Renal cortical epithelial cell (primary cell): ENCODE data around the gene SMIM27. TPM values are rescaled to one million over a fixed set of nuclear protein-coding genes. Genes with fewer than 3 reads are reported as not detected.

Experiments used
- DNase-seq: peaks from one replicate; pipeline ENCODE4 v3.0.0-alpha.2; 2011; ENCODE audit warnings: low read depth
- total RNA-seq: library from RNA; depleted of rRNA; stranded (reverse); fragments of >200 nt; gene quantifications from 2 replicates; pipeline ENCODE4 v1.2.3, GENCODE V29; 2014

Gene SMIM27
- total RNA-seq, 1 donor from 2014 or later = 2.3 TPM

DNA sequence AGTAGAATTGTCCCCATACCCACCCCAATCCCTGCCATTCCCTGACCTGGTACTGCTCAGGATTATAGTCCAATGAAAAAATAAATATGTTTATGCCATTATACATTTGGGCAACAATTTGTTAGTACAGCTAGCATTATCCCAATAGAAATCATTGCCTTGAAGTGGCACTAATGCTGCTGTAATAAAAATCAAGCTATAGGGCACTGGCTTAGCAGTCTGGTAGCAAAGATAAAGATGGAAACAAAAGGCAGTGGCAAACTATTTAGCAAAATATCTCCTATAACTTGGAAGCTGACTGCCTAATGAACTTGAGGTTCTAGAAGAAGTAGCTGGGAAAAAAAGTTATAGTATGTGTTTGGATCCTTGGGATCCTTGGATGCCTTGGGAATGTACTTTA is 2.5 kb downstream of the SMIM27 start:
- DNase-seq = no peak

DNA sequence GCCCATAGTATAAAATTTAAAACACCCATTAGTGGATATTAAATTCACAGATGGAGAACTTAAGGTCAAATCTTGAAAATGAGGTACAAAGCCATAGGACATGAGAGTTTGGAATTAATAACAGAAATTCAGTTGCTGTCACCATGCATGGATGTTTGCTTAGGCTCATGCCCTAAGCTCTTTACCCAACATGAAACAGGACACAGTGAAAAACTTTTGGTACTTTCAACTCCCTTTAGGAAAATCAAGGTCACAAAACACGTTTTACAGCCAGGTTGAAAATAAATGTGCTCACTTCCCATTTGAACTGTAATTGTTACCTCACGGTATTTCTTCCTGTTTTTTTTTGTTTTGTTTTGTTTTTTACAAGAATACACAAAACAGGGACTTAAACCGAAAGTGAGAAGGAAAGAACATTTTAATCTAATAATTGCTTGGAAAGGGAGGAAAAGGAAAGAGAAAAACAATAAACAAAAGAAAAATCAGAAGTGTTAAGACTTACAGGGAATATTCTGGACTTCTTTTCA is 6.3 kb downstream of the SMIM27 start:
- DNase-seq = no peak

DNA sequence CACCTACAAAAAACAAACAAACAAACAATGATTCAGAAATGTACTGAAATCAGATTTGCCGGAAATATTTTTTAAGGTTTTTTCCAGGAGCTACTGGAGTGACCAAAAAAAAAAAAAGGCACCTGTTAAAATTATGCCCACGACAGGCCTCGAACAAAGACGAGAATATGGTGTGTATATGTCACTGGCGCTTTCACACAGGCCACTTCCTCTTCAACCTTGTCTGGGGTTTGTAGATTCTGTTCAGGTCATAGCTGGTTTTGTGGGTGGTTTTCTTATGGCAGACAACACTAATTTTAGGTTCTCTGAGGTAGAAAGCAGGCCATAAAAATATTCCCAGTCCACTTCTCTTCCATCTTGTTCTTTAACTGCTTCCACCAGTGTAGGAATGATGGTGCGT is 13.8 kb downstream of the SMIM27 start:
- DNase-seq = no peak

DNA sequence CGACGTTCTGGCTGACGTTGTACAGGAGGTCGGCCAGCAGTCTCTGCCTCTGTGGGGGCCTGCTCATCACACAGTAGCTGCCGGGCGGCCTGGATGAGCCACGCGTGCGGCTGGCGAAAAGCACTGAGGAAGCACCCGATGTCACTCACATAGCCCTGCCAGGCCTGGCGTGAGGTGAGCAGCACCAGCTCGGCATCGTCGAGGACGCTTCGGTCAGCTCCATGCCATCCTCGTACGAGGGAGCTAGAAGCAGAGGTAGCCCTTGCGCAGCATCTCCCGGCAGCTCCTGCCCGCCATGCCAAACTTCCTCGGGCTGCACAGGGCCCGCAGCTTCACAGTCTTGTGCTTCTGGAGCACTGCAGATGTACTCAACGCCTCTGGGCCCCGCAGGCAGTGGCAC is 14.6 kb downstream of the SMIM27 start:
- no peak for DNase-seq

DNA sequence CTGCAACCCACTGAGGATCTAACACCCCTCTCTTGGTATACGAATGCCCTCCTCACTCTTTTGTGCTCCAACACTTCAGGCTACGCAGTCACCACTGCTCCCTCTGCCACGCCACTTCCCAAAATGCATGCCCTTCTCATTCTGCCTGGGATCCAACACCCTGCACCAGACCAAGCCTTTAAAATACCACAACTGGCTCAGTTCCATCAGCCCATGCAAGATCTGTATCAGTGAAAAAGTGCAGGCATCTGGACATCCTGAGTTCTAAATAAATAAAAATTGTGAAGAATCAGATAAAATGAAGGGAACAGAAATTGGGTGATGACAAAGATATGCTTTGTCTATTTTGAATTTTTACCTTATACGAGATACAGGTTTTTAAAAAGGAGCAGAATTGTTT is 18.1 kb downstream of the SMIM27 start:
- DNase-seq = no peak

DNA sequence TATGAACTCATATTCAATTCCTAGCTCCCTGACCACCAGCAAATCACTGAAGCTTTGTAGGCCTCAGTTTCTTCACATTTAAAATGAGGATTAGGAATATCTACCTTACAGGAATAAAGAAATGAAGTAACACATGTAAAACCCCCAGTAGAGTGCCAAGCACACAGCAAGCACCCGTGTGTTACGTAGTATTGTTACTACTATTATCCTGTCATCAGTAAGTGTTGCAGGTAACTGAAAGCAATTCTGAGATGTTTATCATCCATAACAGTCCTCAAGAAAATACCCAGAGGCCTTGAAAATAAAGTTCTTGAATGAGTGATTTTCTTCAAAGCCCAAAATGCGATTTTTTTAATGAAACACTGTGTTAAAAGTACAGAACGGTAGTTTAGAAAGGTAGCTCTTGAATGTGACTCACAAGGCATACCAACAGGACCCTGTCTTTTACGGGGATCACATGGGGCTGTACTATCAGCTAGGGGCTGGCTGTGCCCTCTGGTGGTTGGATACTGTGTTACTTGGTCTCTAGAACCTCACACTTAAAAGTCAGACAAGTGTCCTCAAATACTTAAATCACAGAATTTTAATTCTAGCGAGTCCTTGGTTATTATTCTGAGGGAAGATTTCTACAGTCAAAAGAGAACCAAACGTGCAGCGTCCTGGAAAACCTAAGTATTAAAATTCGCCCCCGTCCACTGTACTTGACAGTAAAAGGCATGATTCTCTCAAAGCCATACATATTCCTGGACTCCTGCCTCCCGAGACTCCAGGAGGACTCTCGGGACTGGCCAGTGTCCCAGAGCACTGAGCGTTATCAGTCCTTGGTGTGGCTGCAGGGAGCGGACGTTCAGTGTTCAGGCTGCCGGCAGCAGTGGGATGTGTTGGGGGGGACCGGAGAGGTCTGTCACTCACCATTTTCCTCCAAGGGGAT is 20.1 kb downstream of the SMIM27 start:
- DNase-seq = peak; percentile 85

DNA sequence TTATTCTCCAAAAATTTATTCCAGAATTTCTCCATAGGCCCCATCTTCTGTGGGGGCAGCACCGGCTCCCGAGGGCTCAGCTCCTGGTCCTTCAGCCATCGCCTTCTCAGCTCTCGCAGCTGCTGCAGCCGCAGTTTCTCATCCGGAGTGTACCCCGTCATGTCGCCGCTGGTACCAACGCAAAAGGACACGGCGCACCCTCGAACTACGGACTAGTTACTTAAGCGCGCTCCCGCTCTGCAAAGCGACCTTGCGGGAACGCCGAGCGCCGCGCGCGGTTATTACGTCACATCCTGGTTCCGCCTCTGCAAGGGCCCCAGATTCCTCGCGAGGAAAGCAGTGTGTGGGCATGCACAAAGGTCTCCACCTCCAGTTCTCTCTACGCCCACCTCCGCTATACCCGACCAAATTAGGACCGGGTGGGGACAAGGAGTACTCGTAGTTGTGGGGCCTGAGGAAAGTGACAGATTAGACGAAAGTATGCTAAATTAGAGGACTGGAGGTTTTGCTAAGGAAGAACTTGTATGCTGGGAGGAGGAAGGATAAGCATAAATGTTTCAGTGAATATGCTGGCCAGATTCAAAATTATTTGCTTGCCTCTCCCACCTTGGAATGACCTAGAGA is 20.9 kb downstream of the SMIM27 start, which contains the start of gene NDUFB6:
TSS of gene NDUFB6 (minus strand) at position 260 of the 624 bp plus-strand sequence. CDS start at position 161, 99 bp downstream.
- peak; percentile 87 for DNase-seq

DNA sequence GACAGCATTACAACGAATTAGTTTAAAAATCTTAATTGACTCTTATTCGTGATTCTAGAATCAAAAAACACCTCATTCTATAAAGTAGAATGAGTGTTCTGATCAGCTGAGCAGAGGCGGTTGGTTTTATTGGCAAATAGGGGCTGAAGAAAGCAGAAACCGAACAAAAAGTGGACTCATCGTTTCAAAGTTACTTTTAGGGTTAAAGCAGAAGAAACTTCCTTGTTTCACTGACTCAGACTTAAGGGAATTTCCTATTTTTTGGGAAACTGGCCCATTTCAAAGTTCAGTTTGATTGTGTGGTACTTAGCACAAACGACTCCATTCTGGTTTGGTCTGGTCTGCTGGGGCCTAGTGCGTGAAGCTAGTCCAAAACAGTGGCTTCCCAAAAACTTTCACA is 21.7 kb downstream of the SMIM27 start:
- no peak for DNase-seq

DNA sequence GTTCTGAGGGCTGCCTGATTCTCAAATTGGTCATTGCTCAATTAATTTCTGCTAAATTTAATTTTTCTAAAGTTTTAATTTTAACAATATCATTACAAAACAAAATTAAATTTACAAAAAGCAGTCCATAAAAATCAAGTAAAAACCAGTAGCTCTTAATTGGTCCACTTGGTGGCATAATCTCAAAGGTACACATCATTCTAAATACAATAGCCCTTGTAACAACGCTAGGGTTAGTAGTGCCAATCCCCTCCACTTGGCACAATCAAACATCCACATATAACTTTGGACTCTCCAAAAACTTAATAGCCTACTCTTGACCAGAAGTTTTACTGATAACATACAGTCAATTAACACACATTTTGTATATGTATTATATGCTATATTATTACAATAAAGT is 22.7 kb downstream of the SMIM27 start:
- no peak for DNase-seq

DNA sequence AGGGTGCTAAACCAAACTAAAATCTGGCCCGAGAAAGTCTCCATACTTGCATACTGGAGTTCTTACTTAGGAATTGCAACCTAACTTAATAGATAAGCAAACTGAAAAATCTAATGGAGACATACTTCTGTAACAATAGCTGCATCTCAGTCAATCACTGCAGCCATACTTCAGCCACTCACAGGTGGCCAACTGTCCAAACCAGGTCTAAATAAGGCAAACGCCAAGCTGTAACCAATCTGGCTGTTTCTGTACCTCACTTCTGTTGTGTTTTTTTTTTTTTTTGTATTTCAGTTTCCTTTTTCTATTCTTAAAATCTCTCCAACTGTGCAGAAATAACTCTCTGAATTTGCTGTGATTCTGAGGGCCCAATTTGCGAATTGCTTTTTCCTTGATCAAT is 25.2 kb downstream of the SMIM27 start:
- DNase-seq = no peak

DNA sequence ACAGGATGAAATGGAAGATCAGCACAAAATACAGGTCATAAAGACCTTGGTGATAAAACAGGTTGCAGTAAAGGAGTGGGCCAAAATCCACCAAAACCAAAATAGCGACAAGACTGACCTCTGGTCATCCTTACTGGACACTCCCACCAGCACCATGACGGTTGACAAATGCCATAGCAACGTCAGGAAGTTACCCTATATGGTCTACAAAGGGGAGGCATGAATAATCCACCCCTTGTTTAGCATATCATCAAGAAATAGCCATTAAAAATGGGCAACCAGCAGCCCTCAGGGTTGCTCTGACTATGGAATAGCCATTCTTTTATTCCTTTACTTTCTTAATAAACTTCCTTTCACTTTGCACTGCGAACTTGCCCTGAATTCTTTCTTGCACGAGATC is 26.8 kb downstream of the SMIM27 start:
- DNase-seq = no peak

DNA sequence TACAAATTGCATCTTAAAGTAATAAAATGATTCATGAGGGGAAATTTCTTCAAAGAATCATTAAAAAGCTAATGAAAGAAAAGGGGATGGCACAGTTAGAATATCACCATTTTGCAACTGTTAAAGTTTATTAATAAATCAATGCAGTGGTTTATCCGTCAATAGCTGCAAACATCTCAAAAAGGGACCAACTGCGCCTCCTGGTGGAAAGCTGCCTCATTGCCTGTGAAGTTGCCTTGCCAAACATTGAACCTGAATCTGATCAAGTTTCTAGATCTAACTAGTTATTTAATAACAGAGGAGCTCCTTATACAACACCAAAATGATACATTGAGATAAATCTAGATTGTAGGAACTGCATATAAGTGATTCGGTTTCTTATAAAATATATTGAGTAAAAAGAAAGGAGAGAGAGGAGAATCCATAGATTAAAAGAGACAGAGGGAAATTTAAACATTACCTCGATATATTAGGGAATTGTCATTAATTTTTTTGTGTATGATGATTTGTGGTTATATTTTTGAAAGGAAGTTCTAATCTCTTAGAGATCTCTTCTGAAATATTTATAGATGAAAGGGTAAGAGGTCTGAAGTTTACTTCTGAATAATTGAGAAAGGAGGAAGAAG is 27.7 kb downstream of the SMIM27 start:
- peak; percentile 46 for DNase-seq

DNA sequence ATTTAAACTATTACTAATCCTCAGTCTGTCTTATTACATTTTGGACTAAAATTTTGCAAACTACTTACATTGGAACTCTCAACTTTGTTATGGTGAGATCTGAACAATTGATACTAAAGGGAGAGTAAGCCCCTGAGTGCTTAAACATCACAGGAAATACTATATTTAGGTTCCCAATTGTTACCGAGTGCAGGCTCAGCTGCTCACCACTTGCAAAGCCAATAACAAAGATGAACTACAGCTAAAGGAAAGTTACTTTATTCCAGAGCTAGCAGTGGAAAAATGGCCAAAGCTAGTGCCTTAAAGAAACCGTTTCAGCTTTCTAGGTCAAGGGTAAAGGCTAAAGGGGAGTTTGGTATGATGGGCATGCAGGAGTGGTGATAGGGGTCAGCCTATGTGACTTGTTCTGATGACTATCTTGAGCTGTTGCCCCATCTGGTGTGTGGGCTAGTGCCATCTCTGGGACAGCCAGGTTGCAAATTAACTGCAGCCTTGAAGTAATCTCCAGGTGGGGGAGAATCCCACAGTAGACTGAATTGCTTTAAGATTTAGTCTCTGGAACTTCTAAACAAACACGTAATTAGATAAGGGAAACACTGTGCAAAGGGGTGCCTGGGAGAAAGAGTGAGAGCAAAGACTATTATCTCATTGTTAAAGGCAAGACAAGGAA is 28.6 kb downstream of the SMIM27 start:
- DNase-seq = peak; percentile 19

DNA sequence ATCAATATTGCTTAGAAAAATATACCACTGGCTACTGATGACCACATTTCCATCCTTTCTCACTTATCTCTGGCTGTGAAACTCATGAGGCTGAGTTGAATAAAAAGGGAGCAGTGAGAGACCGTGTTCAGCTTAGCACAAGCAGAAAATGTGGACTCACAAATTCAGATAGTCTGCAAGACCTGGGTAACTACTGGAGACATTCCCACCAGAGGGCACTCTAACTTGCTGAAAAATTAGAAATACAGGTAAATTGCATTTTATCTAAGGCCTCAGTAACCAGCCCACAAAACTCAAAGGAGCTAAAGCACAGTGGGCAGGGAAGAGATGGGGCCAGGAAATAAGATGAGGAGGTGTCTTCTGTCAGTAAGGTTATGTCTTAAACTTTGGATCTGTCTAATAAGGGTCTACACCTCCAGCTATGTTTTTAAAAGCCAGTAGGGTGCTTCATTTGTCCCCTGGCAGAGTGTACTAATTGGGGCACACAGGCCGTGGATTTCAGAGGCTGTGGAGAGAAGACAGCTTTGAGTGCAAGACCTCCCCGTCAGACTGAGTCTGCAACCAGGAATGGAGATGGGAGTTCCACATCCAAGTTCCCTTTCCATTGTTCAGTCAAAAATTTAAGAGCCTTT is 29.5 kb downstream of the SMIM27 start:
- peak; percentile 76 for DNase-seq

DNA sequence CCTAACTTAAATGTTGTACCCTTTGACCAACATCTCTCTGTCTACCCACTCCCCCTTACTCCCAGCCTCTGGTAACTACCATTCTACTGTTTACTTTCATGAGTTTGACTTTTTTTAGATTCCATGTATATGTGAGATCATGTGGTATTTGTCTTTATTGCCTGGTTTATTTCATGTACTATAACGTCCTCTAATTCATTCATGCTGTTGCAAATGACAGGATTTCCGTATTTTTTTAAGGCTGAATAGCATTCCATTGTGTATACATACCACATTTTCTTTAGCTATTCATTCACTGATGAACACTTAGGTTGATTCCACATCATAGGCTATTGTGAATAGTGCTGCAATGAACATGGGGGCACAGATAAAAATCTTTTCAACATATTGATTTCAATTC is 32.7 kb downstream of the SMIM27 start:
- no peak for DNase-seq

DNA sequence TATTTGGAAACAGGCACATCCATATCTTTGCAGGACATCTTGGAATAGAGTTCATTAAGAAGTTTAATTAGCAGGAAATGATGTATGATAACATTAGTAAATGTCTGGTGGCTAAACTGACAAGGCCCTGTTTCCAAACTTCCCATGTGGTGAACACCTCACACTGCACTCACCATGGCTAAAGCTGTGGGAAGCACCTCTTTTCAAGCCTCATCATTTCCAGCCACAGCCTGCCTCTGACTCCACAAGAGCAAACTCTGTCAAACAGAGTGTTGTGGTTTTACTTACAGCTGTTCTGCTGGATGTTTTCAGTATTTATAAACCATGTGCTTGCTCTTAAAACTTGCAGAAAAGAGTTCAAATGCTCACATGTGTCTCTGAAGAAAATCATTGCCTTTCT is 35.8 kb downstream of the SMIM27 start:
- DNase-seq = no peak

DNA sequence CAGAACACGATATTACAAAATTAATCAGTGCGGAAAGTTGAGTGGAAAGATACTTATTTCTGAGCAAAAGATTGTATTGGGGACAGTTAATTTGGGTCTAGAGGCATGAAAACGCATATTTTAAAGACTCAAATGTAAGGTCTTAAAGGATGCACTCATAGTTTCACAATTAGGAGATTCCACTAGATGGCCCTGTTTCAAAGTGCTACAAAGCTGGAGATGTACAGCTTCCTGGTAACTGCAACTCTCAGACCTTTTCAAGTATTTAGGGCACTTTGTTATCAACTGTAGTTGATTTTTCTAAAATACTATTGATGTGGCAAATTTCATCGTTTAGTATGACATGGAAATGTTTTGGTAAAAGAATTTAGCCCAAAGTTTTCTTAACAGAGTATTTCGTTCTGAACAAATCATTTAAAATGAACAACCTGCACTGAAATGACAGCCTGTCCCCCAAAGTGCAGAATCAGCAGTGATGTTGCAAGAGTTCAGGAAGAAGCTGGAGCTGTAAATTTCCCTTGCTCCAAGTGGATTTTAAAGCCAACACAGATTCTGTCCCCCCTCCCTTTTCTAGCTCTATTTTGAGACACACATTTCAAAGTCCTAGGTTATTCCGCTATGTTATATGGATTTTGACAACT is 37.1 kb downstream of the SMIM27 start:
- peak; percentile 69 for DNase-seq

DNA sequence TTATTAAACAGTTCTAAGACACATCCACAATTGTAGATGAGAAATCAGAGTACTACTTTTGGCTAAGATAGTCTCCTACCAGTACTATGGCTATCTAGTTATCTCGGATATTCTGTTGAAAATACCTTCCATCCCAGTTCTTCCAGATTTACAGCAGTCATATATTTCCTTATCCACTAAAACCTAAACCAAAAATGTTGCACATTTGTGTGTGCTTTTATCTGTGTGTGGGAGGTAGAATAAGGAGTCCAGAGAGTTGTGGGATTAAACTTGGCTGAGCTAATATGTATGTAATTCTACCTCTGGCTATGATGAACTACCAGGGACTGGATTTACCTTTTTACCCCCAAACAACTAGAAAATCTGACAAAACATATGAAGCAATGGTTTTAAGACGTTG is 38.3 kb downstream of the SMIM27 start:
- no peak for DNase-seq

DNA sequence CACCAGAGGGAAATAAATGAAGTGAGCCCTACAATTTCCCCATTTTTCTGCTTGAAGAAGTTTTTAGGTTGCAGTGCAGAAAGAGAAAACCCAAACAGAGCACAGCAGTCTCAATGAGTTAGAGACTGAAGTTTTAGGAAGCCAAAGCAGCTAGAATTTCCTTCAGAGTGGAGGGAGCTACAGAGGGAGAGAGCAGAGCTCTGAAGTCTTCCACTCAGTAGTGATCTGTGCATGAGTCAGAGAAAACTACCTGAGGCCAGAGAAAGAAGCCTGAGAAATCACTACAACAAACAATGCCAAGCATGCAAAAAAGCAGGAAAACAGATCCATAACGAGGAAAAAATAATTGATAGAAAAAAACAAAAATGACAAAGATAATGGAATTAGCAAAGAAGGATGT is 38.8 kb downstream of the SMIM27 start:
- DNase-seq = peak; percentile 33

DNA sequence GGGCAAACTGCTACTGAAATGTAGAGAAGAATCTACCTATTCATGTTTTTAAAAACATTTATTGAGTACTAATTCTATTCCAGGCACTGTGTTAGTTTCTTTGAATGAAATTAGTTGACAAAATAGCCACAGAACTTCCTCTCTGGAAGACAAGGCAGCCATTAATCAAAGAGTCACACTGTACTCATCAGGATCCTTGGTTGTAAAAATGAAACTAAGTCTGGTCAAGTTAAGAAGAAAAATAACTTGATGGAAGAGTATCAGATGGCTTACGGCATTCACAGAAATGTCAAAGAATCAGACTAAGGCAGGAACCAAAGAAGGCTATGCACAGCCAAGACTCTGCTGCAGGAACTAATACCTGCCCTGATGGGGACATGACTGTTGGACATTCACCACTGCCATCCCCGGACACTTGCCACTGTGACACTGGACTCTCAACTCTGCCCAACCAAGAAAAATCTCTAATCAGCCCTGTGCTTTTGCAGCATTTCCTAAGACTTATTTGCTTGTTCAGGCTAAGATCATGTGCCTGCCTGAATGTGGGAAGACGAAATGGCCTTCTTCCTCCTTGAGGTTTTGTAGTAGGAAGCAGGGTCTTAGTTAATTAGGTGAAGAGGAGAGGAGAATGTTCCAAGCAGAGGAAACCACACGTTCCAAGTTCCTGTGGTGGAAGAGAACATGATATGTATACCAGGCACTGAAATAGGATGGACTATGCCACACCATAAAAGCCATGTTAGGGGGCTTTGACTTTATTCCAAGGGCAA is 44.2 kb downstream of the SMIM27 start:
- no peak for DNase-seq
